ENCODE results near the gene AJM1.
A peak's percentile ranks its signal among the peaks of the same experiment; 100 is the strongest.

AJM1 gene

DNA sequence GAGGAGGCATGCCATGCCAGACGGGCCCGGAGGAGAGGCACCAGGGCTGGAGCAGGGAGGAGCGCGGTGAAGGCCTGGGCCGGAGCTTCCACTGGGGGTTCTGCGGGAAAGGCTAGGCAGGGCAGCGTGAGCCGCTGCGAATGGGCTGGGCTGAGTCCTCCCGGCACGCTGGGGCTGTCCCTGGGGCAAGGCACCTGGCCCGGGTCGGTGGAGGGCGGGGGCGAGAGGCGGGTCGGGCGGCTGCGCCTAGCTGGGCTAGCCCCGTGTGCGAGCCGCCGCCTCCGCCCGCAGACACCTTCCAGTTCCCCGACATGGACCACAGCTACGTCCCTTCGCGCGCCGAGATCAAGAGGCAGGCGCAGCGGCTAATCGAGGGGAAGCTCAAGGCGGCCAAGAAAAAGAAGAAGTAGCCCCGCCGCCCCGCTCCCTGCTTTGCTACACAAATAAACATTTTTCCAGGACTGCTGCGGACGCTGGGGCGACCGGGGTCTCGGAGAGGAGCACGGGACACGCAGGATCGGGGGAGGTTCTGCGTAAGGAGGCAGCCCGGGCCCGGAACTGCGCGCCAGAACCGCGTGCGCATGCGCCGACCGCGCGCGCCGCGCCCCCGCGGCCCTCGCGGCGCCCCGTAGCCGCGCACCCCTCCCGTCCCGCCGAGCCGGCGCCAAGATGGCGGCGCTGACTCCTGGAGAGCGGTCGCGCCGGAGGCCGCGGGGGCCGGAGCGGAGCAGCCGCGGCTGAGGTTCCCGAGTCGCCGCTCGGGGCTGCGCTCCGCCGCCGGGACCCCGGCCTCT, 34.8 kb upstream of the AJM1 start, which contains the start of gene RABL6:
Gene RABL6, plus strand, starts transcription at position 668 of the 794 bp plus-strand sequence. CDS start 249 bp downstream, outside the sequence.
- H3K4me3 ChIP-seq (ENCODE audit: low read depth, low read length): peak within 1 kb of the TSS; percentile 86

DNA sequence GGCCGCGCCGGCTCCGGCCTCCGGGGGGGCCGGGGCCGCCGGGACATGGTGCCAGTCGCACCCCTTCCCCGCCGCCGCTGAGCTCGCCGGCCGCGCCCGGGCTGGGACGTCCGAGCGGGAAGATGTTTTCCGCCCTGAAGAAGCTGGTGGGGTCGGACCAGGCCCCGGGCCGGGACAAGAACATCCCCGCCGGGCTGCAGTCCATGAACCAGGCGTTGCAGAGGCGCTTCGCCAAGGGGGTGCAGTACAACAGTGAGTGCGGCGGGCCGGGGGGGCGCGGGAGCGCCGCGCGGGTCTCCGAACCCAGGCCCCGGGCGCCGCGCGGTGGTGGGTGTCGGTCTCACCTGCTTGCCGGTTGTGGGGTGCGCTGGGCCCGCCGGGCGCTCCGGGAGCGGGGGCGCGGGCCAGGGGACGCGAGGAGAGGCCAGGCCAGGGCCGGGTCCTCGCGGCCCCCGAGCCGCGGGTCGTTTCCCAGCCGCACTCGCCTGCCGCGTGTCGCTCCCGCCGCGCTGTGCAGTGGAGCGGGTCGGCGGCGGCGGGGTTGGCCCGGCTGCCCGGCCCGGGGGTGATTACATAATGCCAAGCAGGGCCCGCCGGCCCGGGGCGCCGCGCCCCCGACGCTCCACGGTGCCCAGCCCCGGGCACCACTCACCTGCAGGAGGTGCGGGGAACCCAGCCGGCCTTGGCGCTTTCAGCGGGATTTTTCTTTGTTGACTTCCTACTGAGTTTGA, 34.0 kb upstream of the AJM1 start:
- H3K4me3 ChIP-seq (ENCODE audit: low read depth, low read length): peak overlapping the region; percentile 86

DNA sequence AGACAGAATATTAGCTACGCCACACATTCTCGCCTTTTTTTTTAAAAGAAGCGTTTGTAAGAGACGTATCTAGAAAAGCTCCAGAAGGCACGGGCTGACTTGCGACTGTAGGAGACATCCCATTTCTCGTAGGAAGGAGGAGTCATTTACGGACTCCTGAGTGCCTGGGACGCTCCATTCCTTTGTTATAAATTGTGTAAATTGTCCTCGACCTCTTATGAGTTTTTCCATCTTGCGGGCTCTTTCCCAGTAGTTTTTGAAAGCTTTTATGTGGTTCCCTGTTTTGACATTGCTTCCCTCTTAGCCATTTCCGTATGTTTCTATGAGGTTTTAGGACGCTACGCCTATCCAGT, 33.5 kb upstream of the AJM1 start:
- H3K4me3 ChIP-seq (ENCODE audit: low read depth, low read length): peak overlapping the region; percentile 86

DNA sequence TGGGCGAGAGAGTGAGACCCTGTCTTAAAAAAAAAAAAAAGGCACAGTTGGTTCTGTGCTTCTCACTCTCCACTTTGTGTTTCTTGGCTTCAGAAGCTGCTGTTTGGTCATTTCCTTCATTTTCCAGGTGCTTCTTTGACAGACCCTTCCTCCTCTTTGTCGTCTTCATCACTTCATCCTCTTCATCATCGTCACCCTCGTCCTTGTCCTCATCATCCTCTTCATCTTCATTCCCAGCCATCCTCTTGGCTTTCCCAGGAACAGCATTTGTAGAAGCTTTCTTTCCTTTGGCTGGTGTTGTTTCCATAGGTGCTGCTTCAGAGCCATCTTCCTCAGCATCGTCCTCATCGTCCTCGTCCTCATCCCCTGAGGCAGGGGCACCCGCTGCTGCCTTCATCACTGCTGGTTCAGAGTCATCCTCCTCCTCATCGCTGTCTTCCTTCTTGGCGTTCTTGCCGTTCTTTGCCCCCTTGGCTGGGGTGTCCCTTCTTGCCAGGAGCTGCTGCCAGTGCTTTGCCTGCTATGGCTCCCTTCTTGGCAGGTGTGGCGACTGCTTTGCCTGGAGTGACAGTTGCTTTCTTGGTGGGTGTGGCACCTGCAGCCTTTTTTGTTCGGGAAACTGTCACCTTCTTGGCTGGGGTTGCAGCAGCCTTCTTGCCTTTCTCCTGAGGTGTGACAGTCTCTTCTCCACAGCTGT, 27.4 kb upstream of the AJM1 start:
- H3K4me3 ChIP-seq (ENCODE audit: low read depth, low read length): no peak overlapping the region

DNA sequence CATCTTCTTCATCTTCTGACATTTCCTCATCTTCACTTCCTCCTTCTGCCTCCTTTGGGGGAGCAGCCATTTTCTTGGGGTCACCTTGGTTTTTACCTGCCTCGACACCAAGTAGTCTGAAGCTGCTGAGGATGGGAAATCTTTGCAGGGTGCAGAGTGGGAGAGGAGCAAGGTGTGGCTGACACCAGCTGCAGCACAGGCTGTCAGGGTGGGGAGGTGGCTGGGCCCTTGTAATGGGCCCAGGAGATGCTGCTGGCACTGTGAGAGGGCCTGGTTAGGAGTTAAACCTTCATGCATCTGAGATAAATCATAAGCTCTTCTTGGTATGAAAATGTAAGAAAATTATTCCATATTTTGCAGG, 26.9 kb upstream of the AJM1 start:
- H3K4me3 ChIP-seq (ENCODE audit: low read depth, low read length): no peak overlapping the region

DNA sequence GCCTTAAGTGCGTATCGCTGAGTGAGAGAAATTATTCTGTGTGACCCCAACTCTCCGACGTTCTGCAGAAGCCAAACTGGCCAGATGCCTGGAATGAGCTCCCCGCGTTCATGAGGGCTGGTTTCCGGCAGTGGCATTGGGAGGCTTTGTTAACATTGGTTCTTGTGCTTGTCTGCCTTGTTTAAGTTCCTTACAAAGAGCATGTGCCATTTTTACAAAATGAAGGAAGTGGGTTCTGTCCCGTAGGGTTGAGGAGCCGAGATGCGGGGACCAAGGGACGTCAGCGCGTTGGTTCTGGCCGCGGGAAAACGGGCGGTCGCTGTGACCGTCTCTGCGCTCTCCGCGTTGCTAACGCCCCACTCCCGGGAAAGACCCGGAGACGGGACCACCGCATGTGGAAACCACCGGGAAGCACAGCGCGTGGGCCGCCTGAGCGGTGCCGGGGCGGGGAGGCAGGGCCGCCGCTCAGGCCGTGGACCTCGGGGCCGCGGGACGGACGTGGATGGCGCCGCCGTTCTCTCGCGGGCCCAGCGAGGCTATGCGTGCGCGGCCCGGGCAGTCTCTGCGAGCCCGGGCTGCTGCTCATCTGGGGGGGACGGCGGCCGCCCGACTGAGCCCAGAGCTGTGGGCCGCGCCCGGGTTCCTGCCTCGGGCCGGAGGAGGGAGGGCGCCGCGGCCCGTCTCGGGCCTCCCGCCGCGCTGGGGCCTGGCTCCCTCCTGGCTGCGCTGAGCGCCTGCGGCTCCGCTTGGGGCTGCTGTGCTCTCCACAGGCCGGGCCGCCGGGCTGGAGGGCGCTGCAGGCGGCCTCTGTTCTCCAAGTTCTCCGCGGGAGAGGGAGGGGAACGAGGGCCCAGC, 21.1 kb upstream of the AJM1 start:
- H3K4me3 ChIP-seq (ENCODE audit: low read depth, low read length): peak overlapping the region; percentile 47

DNA sequence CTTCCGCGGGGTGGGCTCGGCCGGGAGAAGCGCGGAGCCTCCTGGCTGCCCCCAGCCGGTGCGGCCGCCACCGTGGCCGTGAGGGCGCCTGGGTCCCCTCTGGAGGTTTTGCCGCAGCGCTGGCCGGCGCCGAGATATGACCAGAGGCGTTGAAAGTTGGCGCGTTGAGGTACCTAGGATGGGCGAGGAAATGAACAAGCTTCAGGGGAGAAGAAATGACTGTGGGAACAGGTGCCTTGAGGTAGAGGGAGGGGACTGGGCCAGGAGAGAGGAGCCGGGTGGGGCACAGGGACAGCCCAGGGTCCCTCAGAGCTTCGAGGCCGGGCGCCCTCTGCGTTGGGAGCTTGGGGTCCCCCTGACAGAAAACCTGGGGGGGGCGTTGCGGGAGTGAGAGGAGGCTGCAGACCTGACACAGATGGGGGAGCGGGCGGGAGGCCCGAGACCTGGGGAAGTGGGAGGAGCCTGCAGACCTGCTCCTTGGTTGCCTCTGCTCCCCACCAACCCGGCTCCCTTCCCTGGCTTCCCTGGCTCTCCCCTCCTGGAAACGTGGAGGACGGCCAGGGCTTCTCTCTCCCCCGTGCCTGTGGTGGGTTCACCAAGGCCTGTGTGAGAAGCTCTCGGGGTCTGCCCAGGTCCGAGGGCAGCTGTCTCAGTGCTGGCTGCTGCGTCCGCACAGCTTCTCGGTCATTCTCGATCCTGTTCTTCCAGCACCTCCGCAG, 20.3 kb upstream of the AJM1 start:
- H3K4me3 ChIP-seq (ENCODE audit: low read depth, low read length): no peak overlapping the region

DNA sequence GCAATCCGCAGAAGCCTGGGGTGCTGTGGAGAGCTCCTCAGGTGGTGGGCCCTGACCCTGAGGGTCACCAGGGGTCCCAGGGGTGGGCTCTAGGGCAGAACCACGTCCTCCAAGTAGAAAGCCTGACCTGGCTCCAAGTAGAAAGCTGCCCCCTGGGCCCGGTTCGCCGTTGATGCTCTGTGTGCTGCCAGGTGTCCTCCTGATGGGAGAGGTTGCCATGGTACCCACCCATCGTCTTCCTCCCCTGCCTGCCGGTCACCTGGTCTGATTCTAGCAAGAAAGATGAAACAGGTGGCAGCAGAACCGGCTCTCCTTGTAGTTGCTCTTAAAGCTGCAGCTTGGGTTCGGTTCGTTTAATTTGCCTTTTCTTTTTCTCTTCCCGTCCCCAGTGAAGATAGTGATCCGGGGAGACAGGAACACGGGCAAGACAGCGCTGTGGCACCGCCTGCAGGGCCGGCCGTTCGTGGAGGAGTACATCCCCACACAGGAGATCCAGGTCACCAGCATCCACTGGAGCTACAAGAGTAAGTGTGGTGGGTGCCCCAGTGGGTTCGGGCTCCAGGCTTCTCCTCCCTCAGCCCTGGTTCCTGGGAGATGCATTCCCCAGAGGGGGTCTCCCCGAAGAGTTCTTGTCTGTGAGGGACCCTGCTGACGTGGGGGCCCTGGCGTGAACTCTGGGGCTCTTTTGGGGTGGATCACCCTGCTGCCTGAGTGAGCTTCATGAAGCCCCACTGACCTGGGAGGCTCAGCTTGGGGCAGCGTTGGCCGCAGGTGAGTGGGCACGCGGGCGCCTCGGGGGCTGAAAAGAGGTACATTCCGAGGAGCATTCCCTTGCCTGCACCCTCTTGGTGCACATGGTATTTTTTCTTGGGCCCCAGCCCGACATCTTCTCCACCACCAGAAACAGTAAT, 18.9 kb upstream of the AJM1 start:
- no peak overlapping the region for H3K4me3 ChIP-seq (ENCODE audit: low read depth, low read length)

DNA sequence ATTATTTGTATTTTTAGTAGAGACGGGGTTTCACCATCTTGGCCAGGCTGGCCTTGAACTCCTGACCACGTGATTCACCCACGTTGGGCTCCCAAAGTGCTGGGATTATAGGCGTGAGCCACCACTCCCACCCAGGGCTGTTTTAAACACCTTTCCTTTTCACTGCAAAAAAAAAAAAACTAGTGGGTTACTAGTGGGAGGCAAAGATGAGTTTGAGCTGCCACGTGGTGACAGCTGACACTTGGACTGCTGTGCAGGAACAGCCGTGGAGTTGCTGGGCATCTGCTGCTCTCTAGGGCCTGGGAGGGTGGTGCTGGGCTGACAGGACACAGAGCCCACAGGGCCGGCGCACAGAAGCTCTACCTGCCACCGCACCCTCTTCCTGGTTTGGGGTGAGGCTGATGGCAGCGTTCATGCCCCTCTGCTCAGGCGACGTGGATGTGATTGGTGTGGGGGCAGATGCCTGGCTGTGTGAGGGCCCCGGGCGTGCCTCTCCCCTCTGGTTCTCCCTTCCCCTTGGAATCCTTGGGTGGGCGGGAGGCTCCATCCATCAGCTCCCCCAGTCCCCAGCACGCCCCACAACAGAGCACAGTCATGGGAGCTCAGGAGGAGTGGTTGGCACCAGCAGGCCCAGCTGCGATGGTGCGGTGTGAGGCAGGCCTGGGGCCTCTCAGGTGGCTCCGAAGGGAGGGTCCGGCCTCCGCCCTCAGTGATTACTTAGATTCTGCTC, 17.6 kb upstream of the AJM1 start:
- no peak overlapping the region for H3K4me3 ChIP-seq (ENCODE audit: low read depth, low read length)

DNA sequence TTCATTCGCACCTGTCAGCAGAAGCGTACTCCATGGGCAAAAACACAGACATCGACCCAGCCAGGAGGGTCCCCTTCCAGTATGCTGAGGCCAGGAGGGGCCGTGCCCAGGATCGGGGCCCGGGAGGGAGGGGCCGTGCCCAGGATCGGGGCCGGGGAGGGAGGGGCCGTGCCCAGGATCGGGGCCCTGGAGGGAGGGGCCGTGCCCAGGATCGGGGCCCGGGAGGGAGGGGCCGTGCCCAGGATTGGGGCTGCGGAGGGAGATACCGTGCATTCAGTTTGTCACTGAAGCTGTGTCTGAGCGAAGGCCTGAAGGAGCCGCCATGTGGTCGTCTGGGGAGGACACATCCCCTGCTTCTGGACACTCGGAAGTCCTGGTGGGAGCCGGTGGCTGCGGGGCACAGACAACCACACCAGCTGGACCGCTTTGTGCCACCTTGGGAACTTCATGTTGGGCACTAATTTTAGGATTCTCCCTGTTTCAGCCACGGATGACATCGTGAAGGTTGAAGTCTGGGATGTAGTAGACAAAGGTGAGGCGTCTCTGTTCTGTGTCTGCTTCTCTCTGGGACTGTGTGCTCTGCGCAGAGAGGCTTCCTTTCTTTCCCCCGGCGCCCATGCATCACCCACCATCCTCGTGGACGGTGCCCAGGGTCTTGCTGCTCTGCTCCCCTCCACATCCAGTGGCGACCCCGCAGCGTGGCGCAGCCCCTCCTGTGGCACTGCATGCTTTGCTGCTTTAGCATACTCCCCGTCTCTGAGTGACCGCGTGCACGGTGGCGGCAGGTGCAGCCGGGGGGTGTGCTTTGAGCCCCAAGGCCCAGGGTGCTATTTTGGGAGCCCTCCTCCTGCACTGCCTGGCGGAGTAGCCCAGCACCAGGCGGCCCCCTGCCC, 16.7 kb upstream of the AJM1 start:
- H3K4me3 ChIP-seq (ENCODE audit: low read depth, low read length): no peak overlapping the region

DNA sequence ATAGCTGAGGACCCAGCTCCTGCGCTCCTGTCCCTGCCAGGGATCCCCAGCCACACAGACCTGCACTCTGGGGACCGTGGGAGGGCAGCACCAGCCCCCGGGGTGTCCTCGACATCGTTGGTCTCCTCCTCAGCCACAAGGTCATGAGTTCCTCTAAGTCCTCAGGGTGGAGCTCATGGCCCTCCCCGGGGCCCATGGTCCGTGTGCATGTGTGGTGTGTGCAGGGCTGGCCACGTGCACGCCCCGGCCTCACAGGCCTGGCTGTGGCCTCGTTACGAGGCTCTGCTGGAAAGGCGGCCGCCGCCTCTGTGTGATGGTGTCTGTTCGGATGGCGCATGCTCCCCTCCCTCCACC, 16.1 kb upstream of the AJM1 start:
- no peak overlapping the region for H3K4me3 ChIP-seq (ENCODE audit: low read depth, low read length)

DNA sequence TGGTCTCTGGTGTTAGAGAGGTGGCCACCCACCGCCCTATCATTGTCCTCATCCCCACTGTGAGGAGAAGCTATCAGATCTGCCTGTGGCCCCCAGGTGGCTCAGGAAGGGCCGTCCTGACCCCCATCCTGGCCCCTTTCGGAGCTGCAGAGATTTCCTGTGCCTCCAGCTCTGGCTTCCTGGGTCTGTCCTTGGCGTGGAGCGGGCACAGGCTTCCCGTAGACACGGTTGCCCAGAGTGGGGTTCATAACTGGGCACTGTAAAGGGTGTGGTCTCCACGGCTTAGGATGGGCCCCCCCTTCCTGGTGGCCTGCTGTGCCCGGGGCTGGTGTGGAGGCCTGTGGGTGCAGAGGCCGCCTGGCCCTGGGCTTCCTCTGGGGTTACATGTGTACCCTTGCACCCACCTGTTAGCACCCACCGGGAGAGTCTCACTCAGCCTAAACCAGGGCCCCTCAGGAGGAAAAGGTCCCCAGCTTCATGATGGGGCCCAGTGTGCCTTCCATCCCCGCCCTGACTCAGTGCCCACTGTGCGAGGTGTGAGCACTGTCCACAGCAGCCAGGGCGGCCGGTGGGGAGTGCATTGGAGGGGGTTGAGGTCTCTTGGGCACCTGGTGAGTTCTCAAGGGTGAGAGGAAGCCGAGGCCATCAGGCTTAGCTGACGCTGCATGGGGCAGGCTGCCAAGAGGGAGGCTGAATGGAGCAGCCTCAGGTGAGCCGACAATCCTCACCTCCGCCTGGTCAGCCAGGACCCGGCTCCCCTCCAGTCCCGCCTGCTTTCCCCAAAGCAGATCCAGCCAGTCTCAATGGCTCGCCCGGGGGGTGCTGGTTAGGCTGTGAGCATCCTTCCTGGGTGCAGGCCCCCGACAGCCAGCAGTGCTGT, 15.3 kb upstream of the AJM1 start:
- H3K4me3 ChIP-seq (ENCODE audit: low read depth, low read length): no peak overlapping the region

DNA sequence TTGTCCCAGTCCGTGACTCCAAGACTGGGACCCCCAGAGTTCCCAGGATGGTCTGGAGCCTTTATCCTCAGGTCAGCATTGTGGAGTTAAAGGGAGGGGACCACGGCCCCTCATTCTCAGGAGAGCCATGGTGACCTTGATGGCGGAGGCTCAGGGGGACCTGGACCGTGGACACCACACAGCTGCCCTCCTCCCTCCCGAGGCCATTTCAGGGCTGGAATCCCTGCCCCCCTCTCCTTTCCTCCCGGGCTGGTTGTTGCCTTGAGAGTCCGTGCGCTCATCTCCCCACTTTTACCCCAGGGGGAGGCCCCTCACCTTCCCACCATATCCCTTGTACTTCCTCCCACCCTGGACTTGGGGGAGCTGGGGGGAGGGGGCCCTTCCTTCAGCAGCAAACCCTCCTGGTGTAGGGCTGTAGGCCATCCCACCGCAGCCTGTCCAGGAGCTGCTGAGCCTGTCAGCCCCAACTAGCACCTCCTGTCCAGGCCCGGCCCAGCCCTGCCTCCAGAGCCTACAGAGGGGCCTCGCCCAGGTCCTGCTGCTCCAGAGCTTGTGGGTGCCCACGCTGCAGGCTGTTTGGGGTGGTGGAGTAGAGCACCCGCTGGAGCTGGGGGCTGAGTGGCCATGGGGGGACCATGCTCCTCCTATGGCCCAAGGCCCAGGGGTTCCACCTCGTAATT, 14.3 kb upstream of the AJM1 start:
- no peak overlapping the region for H3K4me3 ChIP-seq (ENCODE audit: low read depth, low read length)

DNA sequence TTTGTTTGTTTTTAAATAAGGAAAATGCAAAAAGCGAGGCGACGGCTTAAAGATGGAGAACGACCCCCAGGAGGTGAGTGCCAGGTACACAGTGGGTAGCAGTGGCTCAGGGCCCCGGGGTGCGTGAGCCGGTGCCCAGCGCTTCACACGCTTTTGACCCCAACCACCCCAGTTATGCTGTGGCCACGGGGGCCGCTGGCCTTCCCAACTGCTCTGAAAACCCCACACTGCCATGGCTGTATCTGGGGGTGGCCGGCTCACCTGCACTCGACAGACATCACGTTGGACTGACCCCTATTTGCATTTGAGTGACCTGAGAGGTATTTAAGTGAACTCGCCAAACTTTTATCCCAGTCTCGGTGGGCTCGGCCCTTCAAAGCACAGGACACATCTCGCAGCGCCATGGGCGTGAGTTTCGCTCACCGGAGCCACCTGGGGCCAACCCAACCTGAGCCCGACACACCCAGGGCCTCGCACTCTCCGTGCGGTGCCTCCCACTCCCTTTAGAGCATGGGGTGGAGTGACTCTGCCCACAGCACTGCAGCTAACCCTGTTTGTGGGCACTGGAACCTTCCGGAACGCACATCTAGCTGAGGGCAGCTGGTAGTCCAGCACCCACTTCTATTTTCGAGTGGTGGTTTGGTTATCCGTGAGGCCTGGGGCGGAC, 13.7 kb upstream of the AJM1 start:
- no peak overlapping the region for H3K4me3 ChIP-seq (ENCODE audit: low read depth, low read length)

DNA sequence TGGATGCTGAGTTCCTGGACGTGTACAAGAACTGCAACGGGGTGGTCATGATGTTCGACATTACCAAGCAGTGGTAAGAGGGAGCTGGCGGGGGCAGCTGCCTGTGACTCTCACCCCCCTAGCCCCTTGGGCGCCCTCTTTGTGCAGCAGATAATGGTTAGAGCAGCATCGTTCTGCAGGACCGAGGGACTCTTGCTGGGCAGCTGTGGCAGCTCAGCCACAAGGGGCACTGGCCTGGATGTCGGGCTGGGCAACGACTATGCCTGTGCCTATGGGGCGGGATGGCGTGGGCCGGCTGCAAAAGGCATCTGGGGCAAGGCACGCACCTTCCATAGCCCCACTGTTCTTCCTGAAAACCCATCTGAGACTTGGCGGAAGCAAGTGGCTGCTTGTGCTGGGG, 12.9 kb upstream of the AJM1 start:
- no peak overlapping the region for H3K4me3 ChIP-seq (ENCODE audit: low read depth, low read length)
